ENCODE data around the gene ATAD3A.
"Not testable (repeated sequence)": the region's sequence is repeated elsewhere in the genome, so short reads cannot be mapped to it uniquely, and the experiment has no call there.

Gene ATAD3A

GRCh38 chr1:1511533-1512285 is at the start of gene ATAD3A:
Gene ATAD3A, plus strand, starts transcription at chr1:1512162. Its CDS starts 107 bp downstream, at chr1:1512269.
- DNase-seq, result peak; percentile 98

GRCh38 chr1:1462318-1462966 is 49.5 kb upstream of the ATAD3A start:
- no peak for DNase-seq

GRCh38 chr1:1463312-1463711 is 48.6 kb upstream of the ATAD3A start:
- DNase-seq, result no peak

GRCh38 chr1:1468196-1468985 is 43.6 kb upstream of the ATAD3A start:
- DNase-seq, result not testable (repeated sequence)

- DNase-seq, result no peak
Measured at GRCh38 chr1:1470626-1471388, 41.2 kb upstream of the ATAD3A start.

GRCh38 chr1:1471389-1472052 is 40.4 kb upstream of the ATAD3A start, which contains the start of gene ATAD3B:
Gene ATAD3B, plus strand, starts transcription at chr1:1471765. Its CDS starts 120 bp downstream, at chr1:1471885.
- DNase-seq, result peak; percentile 95

GRCh38 chr1:1472053-1472876 is 39.7 kb upstream of the ATAD3A start:
- DNase-seq, result not testable (repeated sequence)

GRCh38 chr1:1476011-1476410 is 36.0 kb upstream of the ATAD3A start:
- DNase-seq, result not testable (repeated sequence)

GRCh38 chr1:1477206-1477605 is 34.8 kb upstream of the ATAD3A start:
- no peak for DNase-seq

GRCh38 chr1:1479547-1480487 is 32.1 kb upstream of the ATAD3A start:
- no peak for DNase-seq

- not testable (repeated sequence) for DNase-seq
Measured at GRCh38 chr1:1480488-1480867, 31.5 kb upstream of the ATAD3A start.

GRCh38 chr1:1481811-1482210 is 30.2 kb upstream of the ATAD3A start:
- DNase-seq, result not testable (repeated sequence)

GRCh38 chr1:1482856-1483255 is 29.1 kb upstream of the ATAD3A start:
- DNase-seq, result no peak

- no peak for DNase-seq
Measured at GRCh38 chr1:1483714-1484113, 28.2 kb upstream of the ATAD3A start.

- not testable (repeated sequence) for DNase-seq
Measured at GRCh38 chr1:1484976-1485750, 26.8 kb upstream of the ATAD3A start.

GRCh38 chr1:1485755-1486317 is 26.1 kb upstream of the ATAD3A start:
- not testable (repeated sequence) for DNase-seq

GRCh38 chr1:1487701-1488100 is 24.3 kb upstream of the ATAD3A start:
- DNase-seq, result no peak

- DNase-seq, result no peak
Measured at GRCh38 chr1:1489231-1489630, 22.7 kb upstream of the ATAD3A start.

GRCh38 chr1:1489861-1490260 is 22.1 kb upstream of the ATAD3A start:
- no peak for DNase-seq
